Germinal center (tissue), 1 donor: ENCODE data around the gene CAPN14.

ENCODE experiments used
- DNase-seq: peaks from one replicate; pipeline ENCODE4 v3.0.0; 2012; ENCODE audit warnings: mixed read lengths, low spot score

Gene CAPN14

DNA sequence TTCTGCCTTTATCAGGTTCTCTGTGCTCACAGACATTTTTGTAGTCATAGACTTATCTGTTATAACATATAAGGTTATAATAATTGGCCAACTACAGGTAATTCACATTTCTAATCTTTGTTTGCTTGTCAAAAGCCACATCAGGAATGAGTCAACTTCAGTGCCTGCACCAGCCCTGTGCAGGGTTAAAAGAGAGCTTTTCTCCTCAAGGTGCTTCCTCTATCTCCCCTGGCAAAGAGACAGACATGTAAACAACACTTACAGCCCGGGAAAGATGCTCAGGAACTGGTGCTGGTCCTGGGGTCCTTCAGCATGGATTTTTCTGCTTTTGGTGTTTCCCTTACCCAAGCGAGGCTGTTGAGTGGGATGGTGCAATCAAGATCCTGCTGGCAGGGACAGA lies 9.0 kb upstream of the CAPN14 start:
- DNase-seq = no peak

GRCh38 chr2:31223749-31224148 lies 6.4 kb upstream of the CAPN14 start:
- DNase-seq = no peak

- no peak for DNase-seq
These were observed 5.7 kb upstream of the CAPN14 start for GRCh38 chr2:31223026-31223425.

GRCh38 chr2:31222071-31222470 lies 4.8 kb upstream of the CAPN14 start:
- DNase-seq = peak; percentile 49

DNA sequence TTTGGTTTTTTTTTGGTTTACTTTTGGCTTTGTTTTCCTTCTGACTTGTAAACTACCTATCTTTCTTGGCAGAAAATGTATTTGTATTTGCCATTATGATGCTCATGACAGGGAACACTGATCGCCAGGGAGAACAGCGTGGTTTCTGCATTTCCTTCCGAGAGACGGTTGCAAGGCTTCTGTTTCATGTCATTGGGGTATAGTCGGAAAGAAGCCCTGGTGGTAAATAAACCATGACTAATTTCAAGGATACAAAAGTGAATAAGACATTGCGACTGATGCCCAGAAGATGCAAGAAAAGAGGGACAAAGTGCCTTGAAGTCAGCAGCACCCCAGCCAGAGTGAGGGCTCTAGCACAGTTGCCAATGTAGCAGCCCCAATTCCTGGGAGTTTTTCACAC lies 4.2 kb upstream of the CAPN14 start:
- no peak for DNase-seq

DNA sequence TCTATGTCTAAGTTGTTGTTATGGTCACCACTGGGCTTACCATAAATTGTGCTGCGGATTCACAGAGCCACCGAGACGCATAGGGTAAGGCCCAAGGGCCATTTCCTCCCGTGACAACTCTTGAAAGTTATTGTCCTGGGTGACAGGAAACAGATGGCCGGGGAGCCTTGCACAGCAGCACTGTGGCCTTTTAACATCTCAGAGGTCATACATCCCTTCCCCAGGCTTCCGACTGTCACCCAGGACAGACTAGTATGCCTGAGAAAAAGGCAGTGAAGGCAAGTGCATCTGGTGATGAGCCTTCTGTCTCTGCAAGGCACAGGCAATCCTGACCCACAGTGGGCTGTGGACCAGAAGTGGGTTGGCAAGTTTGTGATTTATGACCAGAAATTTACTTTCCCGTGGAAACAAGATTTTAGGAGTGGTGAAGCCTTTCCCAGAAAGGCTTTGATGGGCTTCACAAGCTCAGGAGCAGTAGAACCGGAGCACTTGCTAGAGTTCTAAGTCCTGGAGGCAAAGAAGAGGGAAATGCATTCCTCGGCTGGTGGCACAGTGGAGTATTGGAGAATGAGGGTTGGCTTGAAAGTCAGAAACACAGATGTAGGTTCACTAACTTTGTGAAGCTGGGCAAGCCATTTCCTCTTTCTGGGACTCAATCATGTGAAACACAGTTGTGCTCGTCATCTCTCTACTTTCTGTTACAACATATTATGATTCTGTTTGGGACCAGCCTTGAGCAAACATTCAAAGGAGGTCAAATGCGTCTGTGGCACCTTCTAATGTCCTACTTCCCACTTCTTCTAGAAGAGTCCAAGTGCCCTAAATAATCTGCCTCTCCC lies 2.0 kb upstream of the CAPN14 start:
- DNase-seq = peak; percentile 77

DNA sequence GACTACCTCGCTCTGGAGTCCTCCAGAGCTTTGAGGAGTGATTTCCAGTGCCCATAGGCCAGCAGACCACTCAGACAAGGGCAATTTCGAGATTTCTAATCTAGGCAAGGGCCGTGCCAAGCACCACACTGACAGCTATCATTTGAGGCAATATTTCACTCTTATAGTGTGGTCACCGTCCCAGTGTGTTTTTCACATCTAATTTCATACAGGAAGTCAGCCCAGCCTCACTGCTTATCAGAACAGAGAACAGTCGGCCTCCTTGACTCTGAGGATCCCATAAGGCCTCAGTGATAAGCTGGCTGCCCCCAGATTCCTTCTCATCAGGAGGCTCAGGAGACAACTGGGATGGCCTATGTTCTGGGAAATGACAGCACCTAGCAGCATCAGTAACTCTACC lies 581 bp downstream of the CAPN14 start:
- no peak for DNase-seq

DNA sequence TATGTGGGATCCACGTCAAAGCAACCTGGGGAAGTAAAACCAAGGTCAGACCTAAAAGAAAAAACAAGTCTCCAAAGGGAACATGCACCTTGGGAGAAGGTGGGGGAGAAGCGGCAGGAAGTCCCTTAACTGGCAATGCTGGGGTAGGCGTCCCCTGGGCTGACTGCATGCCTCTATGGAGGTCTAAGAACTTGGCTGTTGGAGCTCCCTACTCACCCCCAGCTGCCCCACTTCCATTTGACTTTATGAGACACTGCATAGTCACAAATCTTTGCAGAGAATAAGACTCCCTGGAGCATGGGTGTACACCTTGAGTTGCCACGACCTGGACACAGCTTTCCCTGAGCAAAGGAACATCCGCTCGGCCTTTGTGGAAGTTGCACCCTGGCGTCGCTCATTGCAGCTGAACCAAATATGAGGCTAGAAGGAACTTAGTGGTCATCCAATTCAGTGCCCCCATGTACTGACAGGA lies 2.8 kb downstream of the CAPN14 start:
- no peak for DNase-seq

DNA sequence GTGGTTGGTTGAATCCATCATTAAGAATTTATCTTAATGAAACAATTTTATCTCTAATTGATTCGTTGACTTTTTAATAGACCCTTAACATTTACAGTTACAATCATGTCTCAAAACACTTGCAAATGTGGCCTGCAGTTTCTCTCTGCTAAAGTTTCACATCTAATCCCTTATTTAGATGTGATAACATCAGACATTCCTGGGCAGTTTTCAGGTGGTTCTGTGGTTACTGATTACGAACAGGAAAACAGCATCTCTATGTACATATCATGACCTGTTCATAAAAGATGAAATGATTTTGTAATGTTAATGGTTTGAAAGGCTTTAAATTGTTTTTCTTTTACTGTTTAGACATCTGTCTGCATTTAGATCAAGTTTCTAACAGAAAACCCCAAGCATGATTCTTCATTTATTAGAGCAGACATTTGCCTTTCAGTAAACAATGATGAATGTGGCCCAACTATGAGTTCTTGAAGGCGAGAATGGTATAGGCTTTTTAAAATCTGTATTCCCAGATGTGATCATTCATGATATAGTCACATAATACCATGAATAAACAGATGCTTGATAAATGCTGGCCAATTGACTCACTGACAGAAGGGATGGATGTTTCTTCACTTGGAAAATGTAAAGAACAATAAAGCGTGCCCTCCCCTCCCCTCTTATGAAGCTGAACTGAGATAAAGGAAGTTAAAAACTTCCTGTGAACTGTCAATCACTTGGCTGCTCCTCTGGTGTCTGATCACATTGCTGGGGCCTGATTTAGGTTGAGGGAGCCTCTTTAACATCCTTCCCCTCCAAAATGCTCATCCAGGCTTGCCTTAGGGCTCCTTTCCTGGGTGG lies 3.5 kb downstream of the CAPN14 start:
- DNase-seq = no peak

GRCh38 chr2:31212659-31213600 lies 4.4 kb downstream of the CAPN14 start:
- no peak for DNase-seq

- no peak for DNase-seq
These were observed 9.1 kb downstream of the CAPN14 start for GRCh38 chr2:31208240-31208639.

GRCh38 chr2:31207790-31208189 lies 9.5 kb downstream of the CAPN14 start:
- DNase-seq = no peak

DNA sequence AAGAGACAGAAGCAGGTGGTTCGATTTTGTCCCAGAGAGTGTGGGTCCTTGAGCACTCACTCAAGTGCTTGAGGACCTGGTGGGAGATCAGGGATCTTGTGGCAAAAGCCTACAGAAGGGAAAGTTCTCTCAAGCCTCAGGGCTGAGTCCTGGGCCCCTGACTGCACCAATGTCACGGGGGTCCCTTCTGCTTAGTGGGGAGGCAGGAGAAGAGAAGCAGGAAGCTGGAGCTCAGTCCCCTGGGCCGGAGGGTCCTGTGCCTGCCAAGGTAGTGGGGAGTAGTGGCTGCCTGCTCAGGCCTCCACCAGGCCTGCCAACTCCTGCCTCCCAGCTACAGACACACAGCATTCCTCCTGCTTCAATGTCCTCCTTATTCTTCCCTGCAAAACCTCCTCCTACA lies 11.7 kb downstream of the CAPN14 start:
- DNase-seq = no peak

DNA sequence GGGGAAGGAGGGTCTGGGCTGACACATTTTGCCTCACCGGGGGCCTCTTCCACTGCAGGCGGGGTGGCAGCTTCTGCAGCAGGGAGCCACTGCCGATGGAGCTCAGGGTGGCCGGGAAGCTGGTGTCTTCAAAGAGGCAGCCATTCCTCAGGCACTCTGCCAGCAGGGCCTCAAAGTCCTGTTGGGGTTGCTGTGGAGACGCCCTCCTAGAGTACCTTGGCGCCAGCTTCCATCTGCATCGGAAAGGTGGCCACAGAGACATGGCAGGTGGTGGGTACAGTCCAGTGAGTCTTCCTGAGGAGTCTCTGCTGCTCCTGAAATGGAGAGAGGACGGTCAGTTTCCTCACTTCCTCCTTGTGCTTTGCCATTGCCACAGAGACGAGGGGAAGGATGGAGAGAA lies 12.1 kb downstream of the CAPN14 start:
- DNase-seq = no peak

- no peak for DNase-seq
These were observed 12.5 kb downstream of the CAPN14 start for GRCh38 chr2:31204783-31205182.

GRCh38 chr2:31203916-31204315 lies 13.4 kb downstream of the CAPN14 start:
- DNase-seq = no peak

DNA sequence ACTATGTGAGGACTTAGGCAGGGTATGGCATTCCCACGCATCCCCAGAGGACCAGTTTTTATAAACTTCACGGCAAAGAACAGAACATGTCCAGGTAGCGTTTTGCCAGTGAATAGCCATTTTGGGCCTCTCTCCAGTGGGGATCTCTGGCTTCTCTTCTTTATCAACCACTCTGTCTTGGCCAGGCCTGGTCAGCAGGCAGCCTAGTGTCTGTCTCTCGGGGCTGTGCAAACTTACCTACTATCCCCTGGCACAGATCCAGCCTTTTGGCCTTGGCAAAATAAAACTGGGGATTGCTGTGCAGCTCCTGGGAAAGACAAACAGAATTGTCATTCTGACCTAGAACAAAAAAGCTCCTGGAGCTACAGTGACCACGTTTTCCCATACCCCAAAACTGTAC lies 14.5 kb downstream of the CAPN14 start:
- DNase-seq = no peak

- no peak for DNase-seq
These were observed 15.3 kb downstream of the CAPN14 start for GRCh38 chr2:31202041-31202440.

GRCh38 chr2:31200972-31201371 lies 16.3 kb downstream of the CAPN14 start:
- no peak for DNase-seq

DNA sequence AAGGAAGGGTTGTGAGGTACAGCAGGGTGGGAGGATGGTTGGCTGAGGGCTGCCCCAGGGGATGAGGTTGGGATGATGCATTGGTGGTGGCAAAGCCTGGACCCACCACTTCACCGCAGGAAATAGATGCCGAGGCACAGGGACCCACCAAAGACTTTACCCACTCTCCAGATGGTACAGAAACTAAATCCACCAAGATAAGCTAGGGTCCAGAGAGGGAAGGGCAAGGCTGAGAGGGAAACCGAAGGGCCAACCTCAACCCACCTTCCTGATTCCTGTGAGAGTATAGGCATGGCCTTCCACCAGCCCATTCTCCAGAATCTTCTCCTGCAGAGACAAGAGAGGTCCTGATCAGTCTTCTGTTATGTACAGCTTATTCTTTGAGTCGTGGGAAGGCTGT lies 18.1 kb downstream of the CAPN14 start:
- no peak for DNase-seq

GRCh38 chr2:31197669-31198068 lies 19.6 kb downstream of the CAPN14 start:
- DNase-seq = no peak

- no peak for DNase-seq
These were observed 20.1 kb downstream of the CAPN14 start for GRCh38 chr2:31197166-31197565.
